Activated CD4-positive, alpha-beta T cell treated with anti-CD3 and anti-CD28 coated beads, Interleukin-2, Interleukin-6, amounts not matched to agents 100 ng/mL and 50 ng/mL, durations not matched to agents 16 hours and 8 hours (primary cell): ENCODE measurements around the gene TBC1D22A.

ENCODE experiments used
- DNase-seq: peaks from one replicate; pipeline ENCODE4 v3.0.0-alpha.2; 2020

TBC1D22A gene

DNA sequence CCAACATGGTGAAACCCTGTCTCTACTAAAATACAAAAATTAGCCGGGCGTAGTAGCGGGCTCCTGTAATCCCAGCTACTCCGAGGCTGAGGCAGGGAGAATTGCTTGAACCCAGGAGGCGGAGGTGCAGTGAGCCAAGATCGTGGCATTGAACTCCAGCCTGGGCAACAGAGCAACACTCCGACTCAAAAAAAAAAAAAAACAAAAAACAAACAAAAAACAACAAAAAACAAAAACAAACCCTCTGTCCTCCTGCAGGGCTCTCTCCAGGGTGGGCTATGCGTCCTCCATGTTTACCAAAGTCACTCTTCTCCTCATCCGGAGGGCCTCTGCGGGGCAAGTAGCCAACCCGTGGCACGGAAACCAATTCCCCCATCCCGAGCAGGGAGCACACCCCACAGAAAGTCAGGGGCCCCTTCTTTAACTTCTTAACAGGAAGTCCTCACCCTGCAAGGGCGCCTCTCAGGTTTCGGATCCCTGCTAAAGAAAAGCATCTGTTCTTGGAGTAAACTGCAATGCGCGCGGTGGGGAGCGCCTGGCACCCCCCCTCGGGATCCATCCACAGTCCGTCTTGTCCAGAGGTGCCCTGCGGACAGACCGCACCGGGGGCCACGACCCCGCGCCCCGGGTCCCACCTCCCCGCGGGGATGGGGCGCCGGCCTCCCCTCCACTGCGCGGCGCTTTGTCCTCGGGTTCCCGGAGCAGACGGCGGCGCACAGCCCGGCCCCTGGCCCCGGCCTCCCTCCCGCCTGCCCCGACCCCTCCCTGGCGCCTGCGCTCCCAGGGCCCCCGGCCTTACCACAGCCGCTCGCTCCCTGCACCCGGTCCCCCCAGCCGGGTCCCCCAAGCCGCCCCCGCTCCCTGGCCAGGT, 25.1 kb upstream of the TBC1D22A start:
- DNase-seq = peak; percentile 74

DNA sequence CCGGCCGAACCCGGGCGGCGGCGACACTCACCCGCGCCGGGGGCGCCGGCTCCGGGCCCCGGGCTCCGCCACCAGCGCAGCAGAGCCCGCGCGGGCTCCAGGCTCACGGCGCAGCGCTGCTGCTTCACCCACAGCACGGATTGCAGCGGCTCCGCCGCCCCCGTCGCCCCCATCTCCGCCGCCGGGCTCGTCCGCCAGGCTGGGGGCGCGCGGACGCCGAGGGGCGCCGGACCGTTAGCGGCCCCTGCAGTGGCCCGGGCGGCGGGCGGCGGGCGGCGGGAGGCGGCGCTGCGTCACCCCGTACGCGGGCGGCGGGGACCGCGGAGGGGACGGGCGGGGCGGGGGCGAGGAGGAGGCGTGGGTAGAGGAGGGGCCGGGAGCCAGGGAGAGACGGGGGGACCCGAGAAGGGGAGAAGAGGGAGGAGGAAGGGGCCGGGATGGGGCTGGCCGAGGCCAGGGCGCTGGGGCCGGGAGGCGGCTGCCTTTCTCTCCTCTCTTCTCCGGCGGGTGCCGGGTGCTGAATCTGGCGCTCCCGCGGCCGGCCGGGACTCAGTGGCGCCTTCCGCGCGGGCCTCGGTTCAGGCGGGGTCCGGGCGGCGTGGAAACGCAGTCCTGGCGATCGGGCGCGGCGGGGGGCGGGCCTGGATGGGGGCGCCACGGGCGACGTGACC, 24.3 kb upstream of the TBC1D22A start, which contains the start of gene CERK:
CERK (minus strand) TSS at position 277 of the 671 bp plus-strand sequence; CDS start at position 173, 104 bp downstream.
- peak; percentile 85 for DNase-seq

DNA sequence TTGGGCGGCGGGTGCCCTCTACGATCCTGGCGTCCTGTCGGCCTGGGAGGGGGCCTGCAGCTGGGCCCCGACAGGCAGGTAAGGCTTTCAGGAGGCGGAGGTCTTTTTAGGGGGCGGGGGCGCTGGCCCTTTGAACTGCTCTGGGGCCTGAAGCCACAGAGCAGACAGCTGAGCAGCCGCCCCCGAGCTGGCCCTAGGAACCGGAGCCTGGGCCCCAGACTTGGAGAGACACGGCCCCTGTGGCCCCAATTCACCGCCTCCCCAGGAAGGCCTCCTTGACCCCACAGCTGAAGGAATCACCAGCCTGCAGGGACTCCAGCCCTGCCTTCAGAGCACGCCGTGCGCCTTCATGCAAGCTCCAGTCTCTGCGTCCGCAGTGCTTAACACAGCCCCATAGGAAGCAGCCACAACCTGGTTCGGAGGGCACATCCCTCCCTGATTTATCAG, 23.8 kb upstream of the TBC1D22A start:
- peak; percentile 26 for DNase-seq

DNA sequence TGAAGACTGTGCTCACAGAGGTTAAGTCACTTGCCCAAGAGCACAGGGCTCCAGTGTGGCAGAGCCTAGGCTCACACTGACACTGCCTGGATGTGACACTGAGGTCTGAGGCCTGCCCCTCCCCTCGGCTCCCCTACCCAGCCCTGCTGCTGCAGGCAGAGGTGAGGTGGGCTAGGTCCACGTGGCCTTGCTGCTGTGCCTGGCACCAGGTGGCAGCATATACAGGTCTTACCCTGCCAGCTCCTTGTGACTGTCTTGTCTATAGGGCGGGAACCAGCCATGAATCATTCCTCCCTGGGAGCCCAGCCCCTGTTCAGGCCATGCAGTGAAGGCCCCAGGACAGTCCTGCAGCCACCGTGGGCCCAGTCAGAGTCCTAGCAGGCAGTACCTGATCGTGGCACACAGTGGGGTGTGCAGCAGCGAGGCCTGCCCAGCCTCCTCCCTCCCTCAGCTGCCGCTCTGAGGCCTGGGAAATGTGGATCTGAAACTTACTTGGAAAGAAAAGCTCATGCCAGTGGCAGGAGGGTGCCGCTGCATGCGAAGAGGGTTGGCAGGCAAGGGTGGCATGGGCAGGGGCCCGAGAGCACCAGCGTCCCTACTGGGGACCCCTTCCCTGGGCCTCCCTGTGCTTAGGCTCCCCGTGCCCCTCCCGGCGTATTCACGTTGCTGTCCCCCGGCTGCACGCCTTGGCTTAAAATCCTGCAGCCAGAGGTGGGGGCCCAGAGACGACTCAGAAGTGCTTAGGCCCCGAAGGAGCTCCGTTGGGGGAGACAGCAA, 23.2 kb upstream of the TBC1D22A start:
- DNase-seq = peak; percentile 73

DNA sequence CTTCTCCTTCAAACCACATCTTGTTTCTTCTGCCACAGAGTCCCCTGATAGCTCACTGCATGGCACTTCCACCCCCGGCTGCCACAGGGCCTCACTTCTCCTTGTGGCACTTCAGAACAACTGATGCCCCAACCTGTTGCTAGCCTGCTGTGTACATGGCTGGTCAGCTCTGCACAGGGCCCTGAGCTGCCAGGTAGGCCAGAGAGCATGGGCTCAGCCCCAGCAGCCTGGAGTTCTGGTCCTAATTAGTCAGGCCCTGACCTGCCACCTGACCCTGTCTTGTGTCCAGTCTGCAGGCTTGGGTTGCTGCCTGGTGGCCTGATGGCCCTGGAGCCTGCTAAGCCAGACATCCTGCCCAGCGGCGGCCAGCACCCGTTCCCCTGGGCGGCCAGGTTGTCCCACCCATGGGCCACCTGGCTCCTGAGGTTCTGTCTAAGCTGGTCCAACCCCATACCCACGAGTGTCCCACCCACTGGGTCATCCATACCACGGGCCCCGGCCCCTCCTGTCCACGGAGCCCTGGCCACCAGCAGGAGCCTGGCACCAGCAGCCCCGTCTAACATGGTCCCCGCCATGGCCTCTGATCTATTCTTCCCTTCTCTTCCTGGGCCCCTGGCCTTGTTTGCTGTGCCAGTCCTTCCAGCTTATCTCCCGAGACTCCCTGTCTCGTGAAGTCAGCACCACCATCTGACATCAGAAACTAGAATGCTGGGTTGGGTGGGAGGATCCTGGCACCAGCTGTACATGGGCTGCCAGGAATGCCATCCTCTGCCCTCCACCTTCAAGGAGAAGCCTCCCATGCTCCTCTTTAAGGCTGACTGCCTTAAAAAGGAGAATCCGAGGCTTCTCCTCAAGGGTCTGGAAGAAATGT, 21.3 kb upstream of the TBC1D22A start:
- DNase-seq = no peak

DNA sequence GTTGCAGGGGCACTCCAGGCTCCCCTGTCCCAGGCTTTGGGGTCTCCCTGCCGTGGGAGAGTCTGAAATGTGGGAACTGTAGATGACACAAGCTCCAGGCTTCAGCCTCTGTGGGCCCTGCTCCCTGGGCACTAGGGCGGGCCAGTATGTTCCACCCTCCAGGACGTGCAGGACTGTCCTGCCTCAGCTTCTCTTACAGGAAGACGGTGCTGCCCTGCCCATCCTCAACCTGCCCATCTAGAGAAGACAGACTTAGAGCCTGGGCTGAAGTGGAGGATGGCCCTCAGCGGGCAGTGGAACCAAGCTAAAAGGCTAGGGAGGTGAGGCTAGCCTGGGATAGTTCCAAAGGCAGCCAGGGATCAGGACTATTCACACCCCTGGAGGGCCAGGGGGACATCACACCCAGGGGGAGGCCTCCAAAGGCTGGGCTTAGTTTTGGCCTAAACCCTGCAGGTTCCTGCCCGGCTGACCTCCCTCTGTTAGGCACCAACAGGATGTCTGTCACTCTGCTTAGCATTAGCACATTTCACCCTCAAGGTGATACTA, 20.4 kb upstream of the TBC1D22A start:
- no peak for DNase-seq

DNA sequence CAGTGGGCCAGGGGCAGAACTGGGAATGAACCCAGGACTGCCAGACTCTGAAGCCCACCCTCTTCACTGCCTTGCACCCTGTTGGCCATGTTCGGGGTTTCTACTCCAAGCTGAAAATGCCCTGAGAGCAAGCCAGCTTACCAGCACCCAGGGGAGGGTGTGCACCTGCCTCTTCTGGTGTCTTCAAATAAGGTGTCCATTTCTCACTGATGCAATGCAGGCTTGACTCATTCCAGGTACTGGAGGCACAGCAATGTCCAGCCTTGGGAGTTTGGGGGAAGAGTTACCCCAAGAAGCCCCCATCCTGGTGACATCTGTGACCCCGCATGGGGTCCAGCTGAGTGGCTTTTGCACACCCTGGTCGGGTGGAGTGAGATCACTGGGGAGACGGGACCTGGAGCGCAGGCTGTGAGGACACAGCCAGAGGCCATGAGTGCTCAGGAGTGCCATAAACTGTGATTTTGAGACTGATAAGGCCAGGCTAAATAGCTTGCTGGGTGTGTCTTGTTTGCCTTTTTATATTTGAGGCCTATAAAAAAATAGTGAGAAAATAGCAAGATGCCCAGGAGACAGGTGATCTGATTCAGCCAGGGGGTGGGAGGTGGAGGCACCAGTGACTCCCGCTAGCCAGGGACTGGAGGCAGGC, 19.8 kb upstream of the TBC1D22A start:
- DNase-seq = no peak

DNA sequence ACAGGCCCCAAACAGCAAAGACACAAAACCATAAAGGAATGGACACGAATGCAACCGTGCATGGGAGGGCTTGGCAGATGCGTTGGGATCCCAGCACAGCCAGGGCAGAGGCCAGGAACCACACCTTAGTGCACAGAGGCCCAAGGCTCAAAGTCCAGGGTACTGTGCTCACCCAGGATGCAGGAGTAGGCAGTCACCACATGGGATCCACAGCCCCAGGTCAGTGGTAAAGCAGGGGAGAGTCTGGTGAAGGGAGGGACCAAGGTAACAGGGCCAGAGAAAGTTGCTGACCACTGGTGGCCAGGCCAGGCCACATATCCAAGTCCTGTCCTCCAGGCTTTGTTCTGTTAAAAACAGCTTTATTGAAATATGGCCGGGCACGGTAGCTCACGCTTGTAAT, 17.9 kb upstream of the TBC1D22A start:
- DNase-seq = no peak

DNA sequence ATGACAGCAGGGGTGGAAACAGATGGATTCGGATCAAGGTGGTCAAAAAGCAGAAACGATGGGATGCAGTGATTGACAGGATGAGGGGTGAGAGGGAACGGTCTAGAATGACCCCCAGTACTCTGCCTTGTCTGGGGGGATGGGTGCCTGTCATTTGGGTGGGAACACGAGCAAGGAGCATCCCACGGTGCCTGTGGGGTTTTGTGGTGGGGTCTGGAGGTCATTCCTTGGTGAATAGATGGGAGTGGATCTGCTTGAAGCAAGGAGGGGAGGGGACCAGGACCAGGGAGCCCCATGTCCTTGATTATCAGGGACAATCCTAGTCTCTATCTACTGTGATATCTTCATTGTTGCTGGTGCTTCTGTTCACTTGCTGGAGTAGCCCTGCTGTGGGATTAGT, 16.3 kb upstream of the TBC1D22A start:
- DNase-seq = no peak

DNA sequence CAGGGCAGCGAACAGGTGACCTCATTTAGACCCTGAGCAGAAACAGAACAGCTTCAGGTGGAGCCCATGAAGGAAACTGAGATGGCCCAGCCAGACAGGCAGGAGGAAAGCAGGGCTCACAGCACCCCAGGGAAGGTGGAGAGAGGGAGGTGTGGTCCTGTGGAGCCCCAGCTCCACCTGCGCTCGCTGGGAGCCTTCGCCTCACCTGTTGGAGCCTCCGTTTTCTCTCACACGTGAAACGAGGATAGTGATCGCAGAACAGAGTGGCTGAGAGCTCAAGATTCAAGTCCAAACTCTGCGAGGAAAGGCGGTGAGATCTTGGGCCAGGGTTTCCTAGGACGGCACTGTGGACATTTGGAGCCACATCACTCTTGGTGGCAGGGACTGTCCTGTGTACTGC, 15.8 kb upstream of the TBC1D22A start:
- DNase-seq = no peak

DNA sequence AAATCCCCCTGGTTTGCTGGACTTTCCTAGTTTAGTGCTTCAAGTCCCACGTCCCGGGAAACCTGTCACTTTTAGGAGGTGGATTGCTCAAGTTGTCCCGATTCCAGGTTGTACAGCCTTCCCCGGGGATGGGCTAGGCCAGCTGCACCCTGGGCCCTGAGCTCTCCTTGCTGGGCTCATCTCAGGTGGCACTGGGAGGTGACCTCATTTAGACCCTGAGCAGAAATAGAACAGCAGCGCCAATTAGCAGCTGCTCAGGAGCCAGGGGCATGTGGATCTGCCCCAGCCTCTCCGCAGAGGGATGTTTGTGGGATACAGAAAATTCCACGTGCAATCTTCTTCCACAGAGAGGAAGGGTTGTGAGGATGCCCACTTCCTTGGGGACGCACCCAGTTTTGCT, 14.8 kb upstream of the TBC1D22A start:
- DNase-seq = no peak

DNA sequence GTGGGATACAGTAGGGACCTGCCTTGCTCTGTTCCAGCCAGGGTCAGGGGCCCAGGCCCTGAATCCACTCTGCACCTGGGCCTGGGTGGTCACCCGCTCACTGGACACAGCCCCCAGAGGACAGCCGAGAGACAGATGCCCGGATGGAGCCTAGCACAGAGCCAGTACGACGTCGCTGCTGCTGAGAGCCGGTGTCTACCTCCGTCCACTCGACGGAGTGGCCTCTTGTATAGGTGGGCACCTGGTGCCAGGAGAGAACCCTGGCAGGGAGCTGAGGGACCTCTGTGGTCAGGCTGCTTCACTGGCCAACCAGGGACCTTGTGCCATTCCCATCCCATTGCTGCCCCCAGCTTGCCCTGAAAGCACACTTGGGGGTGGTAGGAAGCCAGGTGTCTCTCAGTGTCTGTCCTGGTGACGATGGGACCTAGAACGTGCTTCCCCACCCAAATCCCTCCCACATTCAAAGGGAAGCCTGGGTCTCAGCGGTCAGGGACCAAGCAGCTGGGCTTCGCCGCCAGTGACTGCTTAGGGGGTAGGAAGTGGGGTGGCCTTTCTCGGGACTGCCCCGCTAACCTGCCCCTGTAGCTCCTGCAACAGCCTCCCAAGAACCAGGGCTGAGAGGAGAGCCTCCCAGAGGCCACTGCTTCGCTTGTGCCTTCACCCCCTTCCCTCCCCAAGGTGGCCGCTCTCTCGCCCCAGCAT, 14.1 kb upstream of the TBC1D22A start:
- no peak for DNase-seq

DNA sequence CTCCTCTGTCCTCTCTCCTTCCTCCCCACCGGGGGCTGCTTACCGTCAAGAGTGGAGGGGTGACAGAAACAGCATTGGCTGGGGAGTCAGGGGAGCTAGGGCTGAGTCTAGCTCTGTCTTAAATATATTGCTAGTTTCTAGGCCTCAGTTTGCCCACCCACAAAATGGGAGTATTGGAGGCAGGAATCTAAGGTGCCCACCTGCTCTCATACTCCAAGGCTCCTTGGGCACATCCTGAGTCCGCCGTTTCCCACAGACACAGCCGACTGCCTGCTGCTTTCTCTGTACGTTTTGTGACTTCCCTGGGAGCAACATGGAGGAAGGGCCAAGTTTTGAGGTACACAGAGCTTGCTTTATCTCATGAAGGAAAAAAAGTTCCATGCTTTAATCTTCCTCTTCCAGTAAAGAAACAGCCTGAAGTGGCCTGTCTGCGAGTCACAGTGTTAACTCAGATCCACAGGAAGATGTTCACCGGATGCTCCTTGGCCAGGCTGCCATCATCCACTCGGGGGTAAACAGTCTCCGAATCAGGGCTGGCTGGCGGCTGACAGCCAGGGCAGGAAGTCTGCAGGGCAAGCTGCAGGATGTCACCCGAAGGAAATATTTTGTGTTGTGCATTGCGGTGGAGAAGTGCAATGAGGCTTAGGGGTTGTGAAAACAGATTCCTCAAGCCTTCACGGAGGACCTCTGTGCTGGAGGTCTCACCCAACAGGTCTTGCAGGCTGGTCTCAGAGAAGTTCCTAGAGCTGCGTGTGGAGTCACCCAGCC, 13.4 kb upstream of the TBC1D22A start:
- peak; percentile 62 for DNase-seq

DNA sequence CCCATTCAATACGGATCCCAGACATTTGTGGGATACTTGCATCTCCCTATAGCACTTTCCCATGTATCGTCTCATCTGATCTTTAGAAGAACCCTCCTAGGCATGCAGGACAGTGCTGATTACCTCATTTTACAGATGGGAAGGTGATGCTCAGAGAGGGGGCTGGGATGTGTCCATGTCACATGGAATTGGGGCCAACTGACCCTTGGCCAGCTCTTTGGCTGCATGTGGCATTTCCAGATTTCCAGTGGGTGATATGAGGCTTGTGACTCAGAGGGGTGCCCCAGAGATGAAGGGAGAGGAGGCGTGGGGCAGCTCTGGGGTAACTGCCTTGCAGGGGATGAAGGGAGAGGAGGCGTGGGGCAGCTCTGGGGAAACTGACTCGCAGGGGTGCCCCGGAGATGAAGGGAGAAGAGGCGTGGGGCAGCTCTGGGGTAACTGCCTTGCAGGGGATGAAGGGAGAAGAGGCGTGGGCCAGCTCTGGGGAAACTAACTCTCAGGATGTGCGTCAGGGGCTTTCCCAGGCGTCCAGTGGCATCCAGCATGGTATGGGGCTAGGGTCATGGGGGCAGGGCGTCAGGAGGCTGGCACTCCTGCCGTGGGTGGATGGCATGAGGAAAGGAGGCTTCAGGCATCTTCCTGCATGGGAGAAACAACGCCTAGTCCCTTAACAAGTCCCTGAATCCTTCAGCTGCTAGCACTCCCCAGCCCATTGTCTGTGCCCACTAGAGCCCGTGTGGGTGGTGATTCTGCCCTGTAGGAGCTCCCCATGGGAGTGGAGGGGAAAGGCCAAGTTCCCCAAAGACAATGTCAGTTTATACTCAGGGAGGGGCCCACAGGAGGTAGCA, 12.5 kb upstream of the TBC1D22A start:
- DNase-seq = no peak

DNA sequence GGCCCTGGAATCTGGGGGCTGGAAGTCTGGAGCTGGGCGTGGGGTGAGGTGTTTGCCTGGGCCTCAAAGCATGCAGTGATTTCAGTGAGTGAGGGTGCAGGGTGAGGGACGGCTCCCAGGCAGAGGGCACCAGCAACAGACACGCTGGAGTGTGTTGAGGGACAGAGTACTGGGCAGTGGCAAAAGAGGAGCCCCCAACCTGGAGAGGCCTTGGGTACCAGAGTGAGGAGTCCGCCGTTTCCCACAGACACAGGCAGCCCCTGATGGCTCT, 12.0 kb upstream of the TBC1D22A start:
- DNase-seq = no peak

DNA sequence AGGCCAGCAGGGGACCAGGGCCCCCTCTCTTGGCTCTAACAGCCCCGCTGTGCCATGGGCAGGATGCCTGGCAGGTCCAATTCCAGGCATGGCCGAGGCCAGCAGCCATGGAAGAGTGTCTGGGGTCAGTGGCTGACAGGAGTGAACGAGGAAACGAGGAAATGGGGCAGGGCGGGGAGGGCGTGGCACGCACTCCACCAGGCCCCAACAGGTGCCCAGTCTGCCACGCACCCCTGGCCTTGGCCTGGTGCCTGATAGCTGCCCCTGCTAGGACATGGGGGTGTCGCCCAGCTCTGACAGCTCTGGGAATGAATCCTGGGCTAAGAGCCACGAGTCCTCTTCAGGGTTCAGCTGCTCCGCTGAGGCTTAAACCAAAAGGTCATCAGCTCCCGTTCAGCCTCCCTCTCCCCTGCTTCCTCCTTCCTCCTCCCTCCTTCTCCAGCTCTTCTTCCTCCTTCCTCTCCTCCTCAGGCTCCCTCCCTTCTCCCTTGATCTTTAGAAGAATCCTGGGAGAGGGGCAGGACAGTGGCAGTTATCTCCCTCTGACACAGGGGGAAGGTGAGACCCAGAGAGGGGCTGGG, 11.5 kb upstream of the TBC1D22A start:
- DNase-seq = no peak

DNA sequence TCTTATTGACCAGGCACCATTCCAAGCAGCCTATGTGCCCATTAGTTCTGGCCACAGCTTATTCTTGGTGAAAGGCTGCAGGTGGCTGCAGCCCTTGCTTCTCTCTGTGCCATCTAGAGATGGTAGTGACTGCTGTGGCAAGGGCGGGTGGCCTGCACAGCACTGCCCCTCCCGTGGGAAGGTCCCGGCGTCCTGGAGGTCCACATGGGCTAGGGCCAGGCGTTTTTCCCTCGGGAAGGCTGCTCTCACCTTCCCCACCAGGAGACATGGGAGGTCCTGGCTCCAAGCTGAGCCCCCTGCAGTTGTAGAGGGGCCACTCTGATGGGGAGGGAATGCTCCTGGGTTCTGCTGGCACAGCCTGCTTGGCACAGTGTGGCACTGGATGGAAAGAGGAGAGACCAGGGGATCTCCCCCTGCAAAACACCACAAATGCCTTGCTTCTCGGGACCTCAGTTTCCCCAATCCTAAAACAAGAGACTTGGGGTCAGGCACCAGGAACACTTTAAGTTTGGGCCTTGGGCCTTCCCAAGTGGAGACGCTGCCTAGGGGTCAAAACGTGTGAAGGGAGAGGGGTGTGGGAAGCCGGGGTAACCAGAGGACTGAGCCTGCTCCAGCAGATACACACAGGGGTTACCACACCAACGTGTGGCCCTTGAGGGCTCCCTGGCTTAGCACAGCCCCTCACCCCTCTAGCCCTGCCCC, 10.0 kb upstream of the TBC1D22A start:
- DNase-seq = no peak

DNA sequence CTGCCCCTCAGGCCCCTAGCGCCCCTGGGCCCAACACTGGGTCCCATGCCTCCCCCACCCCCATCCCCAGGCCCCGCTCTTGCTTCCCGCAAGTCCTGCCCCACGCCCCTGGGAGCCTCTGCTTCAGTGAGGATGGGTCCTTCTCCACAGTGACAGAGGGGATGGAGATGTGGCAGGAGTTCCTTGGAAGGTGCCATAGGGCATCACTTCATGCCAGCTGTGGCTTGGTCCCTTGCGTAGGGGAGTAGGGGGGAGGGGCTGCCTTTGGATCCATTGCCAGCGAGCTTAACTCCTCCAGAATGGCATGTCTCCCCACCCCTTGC, 9.5 kb upstream of the TBC1D22A start:
- no peak for DNase-seq

DNA sequence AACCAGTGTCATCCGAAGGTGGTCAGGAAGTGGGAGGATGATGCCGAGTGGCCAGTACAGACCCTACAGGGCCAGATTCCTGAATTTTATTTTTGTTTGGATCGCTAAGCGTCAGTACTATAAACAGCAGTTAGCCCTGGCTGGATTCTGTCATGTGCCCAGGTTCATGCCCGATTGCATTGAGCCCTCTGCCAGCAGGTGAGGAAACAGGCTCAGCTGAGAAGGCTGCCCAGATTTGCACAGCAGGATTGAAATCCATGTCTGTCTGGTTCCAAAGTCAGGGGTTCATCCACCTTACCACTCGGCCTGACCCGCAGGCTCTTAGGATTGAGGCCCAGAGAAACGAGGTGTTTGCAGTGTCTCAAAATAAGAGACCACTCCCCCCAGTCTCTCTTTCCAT, 9.1 kb upstream of the TBC1D22A start:
- no peak for DNase-seq
